Testis (tissue), 2 donors: Measurements from ENCODE around the gene MT4.

ENCODE experiments used
- CTCF ChIP-seq, 3 experiments: fragments of 450-650 bp in 2 of 3; fragments of 200-600 bp in 1 of 3; sonication (generic) in 1 of 3; IDR thresholded peaks; one replicate each; pipeline ENCODE4 v1.5.1; 2016 to 2019; ENCODE audit warnings: antibody characterized with exemption in 3 of 3, mild to moderate bottlenecking in 2 of 3, moderate library complexity in 1 of 3
- POLR2A ChIP-seq: fragments of 450-650 bp; IDR thresholded peaks from one replicate; pipeline ENCODE4 v1.6.1; 2017; ENCODE audit warnings: antibody characterized with exemption, mild to moderate bottlenecking, moderate library complexity

GRCh38 chr16:56532714-56533113, 32.2 kb upstream of the MT4 start:
- no peak for TF ChIP-seq CTCF (IDR thresholded peaks at IDR 0.05)
- TF ChIP-seq POLR2A: no peak
